DND-41 (cell line): ENCODE measurements around the gene TDRD9.

Experiments
- EZH2 ChIP-seq: IDR thresholded peaks from 3 replicates; pipeline ENCODE4 v1.6.1; 2012; ENCODE audit warnings: borderline replicate concordance, low read depth, mild to moderate bottlenecking, moderate library complexity, low read length, inconsistent platforms; ENCODE audit not compliant: severe bottlenecking
- TF ChIP-seq, protein P1 (sequence below): IDR thresholded peaks from 2 replicates; pipeline ENCODE4 v1.5.1; 2012; ENCODE audit warnings: borderline replicate concordance, low read length, moderate library complexity, mild to moderate bottlenecking; ENCODE audit not compliant: poor library complexity, severe bottlenecking; ENCODE audit errors: extremely low read depth

DNA sequence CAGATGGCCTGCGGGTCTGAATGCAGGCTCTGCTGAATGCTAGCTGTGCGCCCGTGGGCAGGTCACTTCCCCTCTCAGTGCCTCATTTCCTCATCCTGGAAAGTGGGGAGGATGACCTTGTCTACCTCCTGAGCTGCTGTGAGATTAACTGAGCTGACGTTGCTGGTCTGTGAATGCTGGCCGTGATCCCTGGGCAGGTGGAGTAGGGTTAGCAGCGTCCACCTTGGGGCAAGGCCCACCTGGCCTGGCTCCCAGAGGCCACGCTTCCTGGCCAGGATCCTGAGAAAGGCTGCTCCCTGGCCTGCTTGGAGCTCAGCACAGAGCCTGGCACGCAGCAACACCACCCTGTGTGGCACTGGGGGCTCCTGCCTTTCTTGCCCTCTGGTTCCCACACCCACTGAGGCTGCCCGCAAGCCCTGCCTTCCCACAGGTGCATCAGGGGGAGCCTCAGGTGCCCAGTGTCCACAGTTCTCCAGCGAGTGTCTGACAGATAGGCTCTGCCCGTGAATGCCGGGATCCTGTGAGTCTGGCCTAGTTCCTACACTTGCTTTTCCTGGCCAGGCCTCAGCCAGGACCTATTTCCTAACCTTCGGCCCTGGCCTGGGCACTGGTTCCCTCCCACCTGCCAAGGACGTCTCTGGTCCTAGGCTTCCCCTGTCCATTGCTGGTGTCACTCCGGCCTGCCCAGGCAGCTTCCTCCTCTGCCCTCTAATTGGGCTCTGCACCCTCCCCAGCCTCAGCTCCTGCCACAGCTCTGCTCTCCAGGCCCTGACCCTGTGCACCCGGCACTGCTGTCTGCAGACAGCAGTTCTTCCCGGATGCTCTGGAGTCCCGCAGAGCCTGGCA is 37.2 kb upstream of the TDRD9 start:
- TF ChIP-seq, protein P1, sequence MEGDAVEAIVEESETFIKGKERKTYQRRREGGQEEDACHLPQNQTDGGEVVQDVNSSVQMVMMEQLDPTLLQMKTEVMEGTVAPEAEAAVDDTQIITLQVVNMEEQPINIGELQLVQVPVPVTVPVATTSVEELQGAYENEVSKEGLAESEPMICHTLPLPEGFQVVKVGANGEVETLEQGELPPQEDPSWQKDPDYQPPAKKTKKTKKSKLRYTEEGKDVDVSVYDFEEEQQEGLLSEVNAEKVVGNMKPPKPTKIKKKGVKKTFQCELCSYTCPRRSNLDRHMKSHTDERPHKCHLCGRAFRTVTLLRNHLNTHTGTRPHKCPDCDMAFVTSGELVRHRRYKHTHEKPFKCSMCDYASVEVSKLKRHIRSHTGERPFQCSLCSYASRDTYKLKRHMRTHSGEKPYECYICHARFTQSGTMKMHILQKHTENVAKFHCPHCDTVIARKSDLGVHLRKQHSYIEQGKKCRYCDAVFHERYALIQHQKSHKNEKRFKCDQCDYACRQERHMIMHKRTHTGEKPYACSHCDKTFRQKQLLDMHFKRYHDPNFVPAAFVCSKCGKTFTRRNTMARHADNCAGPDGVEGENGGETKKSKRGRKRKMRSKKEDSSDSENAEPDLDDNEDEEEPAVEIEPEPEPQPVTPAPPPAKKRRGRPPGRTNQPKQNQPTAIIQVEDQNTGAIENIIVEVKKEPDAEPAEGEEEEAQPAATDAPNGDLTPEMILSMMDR = no peak
- no peak for TF ChIP-seq EZH2
